CD4-positive, alpha-beta T cell (primary cell): ENCODE results near the gene GPC5. TPM values are rescaled to one million over a fixed set of nuclear protein-coding genes. Genes with fewer than 3 reads are reported as not detected.

Source experiments
- ATAC-seq: fragments of 200-7000 bp; cut with Tn5 transposase; one replicate; pipeline ENCODE4 v1.10.0; 2022; ENCODE audit warnings: mild to moderate bottlenecking; ENCODE audit not compliant: poor library complexity
- CTCF ChIA-PET: fragments of 350-600 bp; sonication (Branson Sonifier 250); formaldehyde crosslinking; loops from one replicate; lab custom pipeline; 2021; ENCODE audit warnings: antibody characterized with exemption, inconsistent platforms; lab: Charles Lee
- POLR2A ChIA-PET: fragments of 350-600 bp; sonication (Branson Sonifier 250); formaldehyde crosslinking; loops from one replicate; lab custom pipeline; 2021; ENCODE audit warnings: antibody characterized with exemption, inconsistent platforms; lab: Charles Lee
- DNase-seq, 14 experiments: peaks; one replicate each; pipeline ENCODE4 v3.0.0-alpha.2; 2013 to 2020; ENCODE audit warnings: mixed read lengths in 2 of 14
- H3K27ac ChIP-seq, 2 donors: one replicate each; pipeline versions ENCODE4 v1.5.1 to v1.7.0; 2013; ENCODE audit warnings: low read length in 2 of 2, low read depth in 1 of 2, mild to moderate bottlenecking in 1 of 2
- H3K27me3 ChIP-seq, 2 experiments: 1 replicate in 1 of 2; 2 replicates in 1 of 2; pipeline versions ENCODE4 v1.6.1 to v1.7.0; 2013; ENCODE audit warnings: low read length in 2 of 2, control low read depth in 1 of 2, mild to moderate bottlenecking in 1 of 2, moderate library complexity in 1 of 2; ENCODE audit not compliant: insufficient read depth in 2 of 2, control insufficient read depth in 1 of 2
- H3K36me3 ChIP-seq: one replicate; pipeline ENCODE4 v1.6.1; 2013; ENCODE audit warnings: low read length, control low read depth; ENCODE audit not compliant: insufficient read depth
- H3K4me1 ChIP-seq: one replicate; pipeline ENCODE4 v1.6.1; 2013; ENCODE audit warnings: low read length, control low read depth; ENCODE audit not compliant: insufficient read depth
- H3K4me3 ChIP-seq: one replicate; pipeline ENCODE4 v1.5.1; 2013; ENCODE audit warnings: mild to moderate bottlenecking, low read length, moderate library complexity
- H3K9me3 ChIP-seq, 2 experiments: 1 replicate in 1 of 2; 2 replicates in 1 of 2; pipeline versions ENCODE4 v1.6.1 to v1.7.0; 2013; ENCODE audit warnings: low read length in 2 of 2, mild to moderate bottlenecking in 2 of 2, control low read depth in 1 of 2, moderate library complexity in 1 of 2; ENCODE audit not compliant: control insufficient read depth in 1 of 2, insufficient read depth in 1 of 2
- H3K27ac Mint-ChIP-seq: one replicate; pipeline ENCODE4 v1.8.0; 2020; ENCODE audit warnings: mixed read lengths
- H3K27me3 Mint-ChIP-seq: one replicate; pipeline ENCODE4 v1.8.0; 2021; ENCODE audit warnings: mixed read lengths
- H3K36me3 Mint-ChIP-seq: one replicate; pipeline ENCODE4 v1.8.0; 2021; ENCODE audit warnings: low read depth, mixed read lengths
- H3K4me1 Mint-ChIP-seq: one replicate; pipeline ENCODE4 v1.8.0; 2021; ENCODE audit warnings: low read depth, mixed read lengths
- H3K4me3 Mint-ChIP-seq: one replicate; pipeline ENCODE4 v1.8.0; 2020; ENCODE audit warnings: mild to moderate bottlenecking, mixed read lengths
- H3K9me3 Mint-ChIP-seq: one replicate; pipeline ENCODE4 v1.8.0; 2020; ENCODE audit warnings: mixed read lengths
- CTCF ChIP-seq: fragments of 200-600 bp; IDR thresholded peaks from one replicate; pipeline ENCODE4 v1.8.0; 2022; ENCODE audit warnings: antibody characterized with exemption, mild to moderate bottlenecking
- intact Hi-C, 2 experiments: fragments of 100-400 bp; cut with DNase I in 1 of 2; cut with micrococcal nuclease in 1 of 2; formaldehyde crosslinking; loops; one replicate each; pipeline versions ENCODE4 v1.15.1 to v1.9.0; 2023 to 2025; cut with DNase I, micrococcal nuclease
- total RNA-seq, 174 experiments: library from RNA in 2 of 174; stranded (reverse) in 2 of 174; gene quantifications; one replicate each; pipeline ENCODE4 v1.2.3 and lab custom pipeline; 2021 to 2026

Gene GPC5
- total RNA-seq, 2 experiments from 2014 or later, result not detected

GRCh38 chr13:91771229-91771628 lies 372.8 kb downstream of the GPC5 start:
- Mint-ChIP-seq H3K4me1 (no peaks in the 10 kb centered on the region), H3K9me3 (no peaks in the 10 kb centered on the region), H3K4me3 (no peak overlapping the region), H3K27me3 (no peaks in the 10 kb centered on the region), H3K36me3 (no peaks in the 10 kb centered on the region), H3K27ac (no peak overlapping the region)
- no peak overlapping the region for H3K27ac ChIP-seq
- ChIA-PET CTCF (no interaction called here), POLR2A (no interaction called here)
- intact Hi-C loops, result no loop called here
- no peak overlapping the region for H3K4me3 ChIP-seq
- no peak for ATAC-seq
- peaks cover 0 to 5% of the 10 kb centered on the region in 2 experiments for H3K9me3 ChIP-seq
- H3K4me1 ChIP-seq, result no peaks in the 10 kb centered on the region
- H3K36me3 ChIP-seq, result no peaks in the 10 kb centered on the region
- no peak for DNase-seq
- TF ChIP-seq CTCF, result no peak
- no peaks in the 10 kb centered on the region for H3K27me3 ChIP-seq

- no peaks in the 10 kb centered on the region for H3K27me3 ChIP-seq
- ChIA-PET CTCF (no interaction called here), POLR2A (no interaction called here)
- H3K4me3 Mint-ChIP-seq, result no peak overlapping the region
- DNase-seq (no peak), ATAC-seq (no peak)
- no peak for TF ChIP-seq CTCF
- H3K4me3 ChIP-seq, result no peak overlapping the region
- no peaks in the 10 kb centered on the region for H3K4me1 ChIP-seq
- no peaks in the 10 kb centered on the region for H3K36me3 Mint-ChIP-seq
- no peaks in the 10 kb centered on the region for H3K9me3 Mint-ChIP-seq
- no peaks in the 10 kb centered on the region for H3K9me3 ChIP-seq
- H3K27ac Mint-ChIP-seq, result no peak overlapping the region
- no peaks in the 10 kb centered on the region for H3K4me1 Mint-ChIP-seq
- no peaks in the 10 kb centered on the region for H3K27me3 Mint-ChIP-seq
- H3K27ac ChIP-seq, result no peak overlapping the region
- no peaks in the 10 kb centered on the region for H3K36me3 ChIP-seq
- intact Hi-C loops, result no loop called here
Observed at GRCh38 chr13:91773591-91774227, 375.3 kb downstream of the GPC5 start.

GRCh38 chr13:91774397-91774796 lies 376.0 kb downstream of the GPC5 start:
- POLR2A ChIA-PET, result no interaction called here
- Histone ChIP-seq H3K4me3 (no peak overlapping the region), H3K9me3 (no peaks in the 10 kb centered on the region), H3K27ac (no peak overlapping the region), H3K27me3 (no peaks in the 10 kb centered on the region), H3K36me3 (no peaks in the 10 kb centered on the region), H3K4me1 (no peaks in the 10 kb centered on the region)
- Mint-ChIP-seq H3K4me3 (no peak overlapping the region), H3K4me1 (no peaks in the 10 kb centered on the region), H3K9me3 (no peaks in the 10 kb centered on the region), H3K27ac (no peak overlapping the region), H3K27me3 (no peaks in the 10 kb centered on the region), H3K36me3 (no peaks in the 10 kb centered on the region)
- DNase-seq (no peak), ATAC-seq (no peak)
- CTCF ChIA-PET, result no interaction called here
- no peak for TF ChIP-seq CTCF
- intact Hi-C loops, result no loop called here
